HG03342 (cell line): ENCODE data around the gene IPO4.

Source experiments
- ATAC-seq: cut with Tn5 transposase; IDR thresholded peaks from one replicate; pipeline ENCODE4 v1.9.1; 2021; ENCODE audit warnings: mild to moderate bottlenecking, moderate library complexity; ENCODE audit not compliant: unreplicated experiment

Gene IPO4

DNA sequence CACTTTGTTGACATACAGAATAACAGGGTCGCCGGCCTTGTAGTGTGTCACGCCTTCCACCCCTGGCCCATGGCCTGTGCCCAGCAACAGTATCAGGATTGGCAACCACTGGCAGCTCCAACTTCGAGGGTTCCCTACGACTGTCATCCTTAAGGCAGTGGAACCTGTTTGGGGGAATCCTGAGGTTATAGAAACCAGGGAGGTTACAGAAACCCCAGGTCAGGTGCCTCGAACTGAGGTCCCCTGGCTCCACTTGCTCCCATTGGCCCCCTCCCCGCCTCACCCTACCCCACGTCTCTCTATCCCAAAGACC lies 6.2 kb upstream of the IPO4 start:
- ATAC-seq = no peak

DNA sequence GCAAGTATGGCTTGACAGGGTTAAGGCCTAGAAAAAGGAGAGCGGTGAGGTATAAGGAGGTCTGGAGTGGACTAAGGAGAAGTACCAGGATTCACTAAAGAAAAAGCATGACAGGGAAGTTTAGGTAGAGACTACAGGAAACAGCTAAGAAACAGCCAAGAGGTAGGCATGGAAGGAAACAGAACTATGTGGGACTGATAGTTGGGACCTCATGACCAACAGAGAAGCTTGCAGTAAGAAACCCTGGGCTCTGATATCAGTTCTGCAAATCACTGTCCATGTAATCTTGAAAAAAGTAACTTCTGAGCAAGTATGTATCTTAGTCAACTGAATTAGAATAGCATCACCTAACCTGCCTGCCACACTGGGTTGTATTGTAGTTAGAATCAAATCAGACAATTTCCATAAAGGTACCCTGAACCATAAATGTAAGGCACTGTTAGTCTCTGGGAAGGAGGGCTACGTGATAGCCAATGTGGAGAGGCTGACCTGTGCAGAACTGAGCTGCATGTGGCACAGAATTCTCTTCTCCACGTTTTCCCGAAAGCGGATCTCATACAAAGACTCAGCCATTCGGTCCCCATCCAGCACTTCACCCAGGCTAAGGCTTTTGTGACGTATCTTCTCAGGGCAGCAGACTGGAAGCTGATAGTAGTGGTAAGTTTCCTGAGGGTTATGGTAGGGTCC lies 5.7 kb upstream of the IPO4 start:
- ATAC-seq = no peak

DNA sequence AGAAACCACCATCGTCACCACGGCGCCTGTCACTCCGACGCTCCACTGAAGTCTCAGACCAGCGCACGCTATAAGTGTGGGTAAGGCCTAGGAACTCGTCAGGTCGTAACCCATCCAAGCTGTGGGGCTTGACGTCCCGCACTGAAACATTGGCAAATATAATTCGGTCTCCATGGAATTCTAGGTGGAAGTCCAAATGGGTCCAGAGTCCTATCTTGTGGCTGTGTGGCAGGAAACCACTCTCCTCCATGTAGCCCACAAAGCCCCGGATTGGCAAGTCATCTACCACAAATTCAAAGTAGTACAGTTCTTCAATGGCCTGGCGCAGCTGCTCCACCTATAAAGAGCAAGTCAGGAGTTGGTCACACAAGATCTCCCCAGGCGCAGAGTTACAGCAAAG lies 4.3 kb upstream of the IPO4 start:
- ATAC-seq = no peak

DNA sequence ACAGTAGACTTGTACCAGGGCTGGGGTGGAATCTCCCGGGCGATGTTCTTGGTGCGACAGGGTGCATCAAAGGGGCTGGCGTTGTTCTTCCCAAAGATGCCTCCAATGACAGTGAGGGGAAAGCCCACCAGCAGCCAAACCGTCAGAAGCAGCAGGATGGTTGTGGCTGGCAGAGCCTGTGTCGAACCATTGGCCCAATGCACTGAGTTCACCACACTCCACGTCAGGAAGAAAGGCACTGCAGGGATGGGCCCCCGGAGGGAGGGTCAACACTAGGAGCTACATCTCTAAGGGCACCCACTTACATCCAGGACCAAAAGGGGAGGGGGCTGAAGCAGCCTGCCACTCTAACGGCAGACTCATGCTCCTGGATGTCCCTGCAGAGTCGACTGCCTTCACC lies 1.8 kb upstream of the IPO4 start:
- no peak for ATAC-seq

DNA sequence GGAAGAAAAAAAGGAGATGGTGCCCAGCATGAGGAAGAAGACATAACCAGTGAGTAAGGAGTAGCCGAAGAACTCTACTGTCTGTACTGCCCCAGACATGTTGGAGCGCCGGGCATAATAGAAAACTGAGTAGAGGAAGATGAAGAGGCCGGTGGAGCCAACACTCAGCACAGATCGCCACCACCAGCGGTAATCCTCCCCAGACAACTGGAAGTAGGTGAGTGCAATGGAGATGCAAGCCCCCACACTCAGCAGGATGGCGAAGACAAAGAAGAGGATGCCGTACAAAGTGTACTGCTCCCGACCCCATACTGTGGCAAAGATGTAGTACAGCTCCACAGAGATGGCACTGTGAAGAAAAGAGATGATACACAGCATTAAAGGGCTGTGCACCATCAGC lies 844 bp upstream of the IPO4 start:
- no peak for ATAC-seq

DNA sequence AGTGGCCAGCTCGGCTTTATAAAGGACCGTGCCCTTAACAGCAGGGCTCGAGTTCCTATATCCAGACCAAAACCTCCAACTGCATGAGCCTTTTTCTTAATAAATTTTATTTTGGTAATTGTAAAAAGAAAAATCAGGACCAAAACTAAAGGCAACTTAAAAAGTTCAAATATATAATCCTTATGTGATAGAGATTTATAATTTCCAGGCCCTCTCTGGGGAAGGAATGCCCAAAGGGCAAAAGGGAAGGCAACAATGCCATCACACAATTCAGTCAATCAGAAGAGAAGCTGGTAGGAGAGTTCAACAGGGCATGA lies 401 bp upstream of the IPO4 start:
- ATAC-seq = no peak

DNA sequence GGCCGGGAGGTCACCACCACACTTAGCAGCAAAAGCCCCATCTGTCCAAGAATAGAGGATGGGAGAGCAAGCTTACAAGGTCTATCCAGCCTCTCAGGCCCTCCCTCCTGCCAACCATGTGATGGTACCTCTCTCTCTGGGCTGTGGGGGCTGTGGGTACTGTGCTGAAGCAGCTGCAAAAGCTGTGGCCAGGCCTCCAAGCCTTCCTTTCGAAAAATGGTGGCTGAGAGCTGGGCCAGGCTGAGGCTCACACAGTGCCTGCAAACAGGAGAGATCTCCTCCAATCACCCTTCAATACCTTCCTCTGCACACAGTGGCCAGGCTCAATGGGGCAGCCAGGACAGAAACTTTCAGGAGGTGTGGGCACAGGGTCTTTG lies 1.1 kb downstream of the IPO4 start:
- no peak for ATAC-seq

DNA sequence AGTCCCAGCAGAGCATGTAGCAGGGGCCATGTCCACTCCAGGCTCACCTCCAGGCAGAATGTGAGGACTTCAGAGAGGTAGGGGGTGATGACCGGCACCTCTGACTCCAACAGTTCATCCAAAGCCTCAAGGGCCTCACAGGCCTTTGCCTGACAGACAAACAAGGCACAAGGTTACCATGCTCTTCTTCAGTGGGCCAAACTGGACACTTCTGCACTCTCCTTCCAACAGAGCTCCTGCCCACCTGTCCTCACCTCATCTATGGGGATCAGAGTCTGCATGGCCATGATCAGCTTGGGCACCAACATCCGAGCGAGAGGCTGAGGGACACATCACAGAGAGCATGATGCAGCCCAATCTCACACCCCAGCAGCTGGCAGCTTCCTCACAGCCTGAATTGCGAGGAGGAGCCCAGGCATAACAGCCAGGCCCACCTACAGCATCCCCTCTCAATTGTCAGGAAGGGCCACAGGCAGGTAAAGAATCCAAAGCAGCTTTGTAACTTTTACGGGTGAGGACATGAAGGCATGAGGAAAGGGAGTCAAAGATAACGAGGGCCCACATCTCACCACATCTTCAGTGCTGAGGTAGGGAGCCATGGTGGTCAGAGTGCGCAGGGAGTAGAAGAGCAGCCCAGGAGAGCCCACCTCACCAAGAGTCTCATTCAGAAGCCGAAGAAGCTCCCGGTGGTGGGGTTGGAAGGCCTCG lies 1.6 kb downstream of the IPO4 start:
- ATAC-seq = no peak

DNA sequence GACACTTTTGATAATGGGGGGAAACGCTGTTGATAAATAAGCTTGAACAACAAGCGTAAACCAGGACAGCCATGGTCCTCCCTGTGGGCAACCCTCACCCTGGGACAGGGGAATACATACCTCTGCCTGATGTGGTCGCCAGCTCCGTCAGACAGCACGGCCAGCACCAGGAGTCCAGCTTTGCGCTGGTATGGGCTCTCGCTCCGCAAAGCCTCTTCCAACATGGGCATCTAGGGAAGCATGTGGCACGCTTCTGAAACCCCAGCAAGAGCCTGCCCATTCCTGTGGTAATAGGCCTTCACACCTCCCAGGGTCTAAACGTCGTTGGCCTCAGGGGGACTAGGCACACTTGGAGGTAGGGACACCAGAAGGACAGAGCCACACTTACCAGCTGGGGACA lies 2.9 kb downstream of the IPO4 start:
- ATAC-seq = no peak

DNA sequence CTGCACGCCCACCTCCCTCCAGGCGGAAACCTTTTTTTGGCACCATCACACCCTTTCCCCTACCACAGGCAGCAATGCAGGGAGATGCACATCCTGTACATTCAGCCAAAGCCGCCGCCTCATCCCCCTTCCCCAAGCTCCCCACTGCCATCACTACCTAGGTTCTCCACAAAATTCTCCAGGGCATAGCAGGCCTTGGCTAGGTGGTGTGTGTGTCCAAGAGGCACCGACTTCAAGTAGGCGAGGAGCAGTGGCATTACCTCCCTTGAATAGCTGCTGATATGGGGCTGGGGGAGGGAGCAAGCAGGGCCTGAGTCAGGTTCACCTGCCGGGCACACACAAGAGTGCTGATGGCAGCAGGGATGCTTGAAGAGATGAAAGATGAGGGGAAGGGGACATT lies 3.6 kb downstream of the IPO4 start:
- ATAC-seq = no peak

DNA sequence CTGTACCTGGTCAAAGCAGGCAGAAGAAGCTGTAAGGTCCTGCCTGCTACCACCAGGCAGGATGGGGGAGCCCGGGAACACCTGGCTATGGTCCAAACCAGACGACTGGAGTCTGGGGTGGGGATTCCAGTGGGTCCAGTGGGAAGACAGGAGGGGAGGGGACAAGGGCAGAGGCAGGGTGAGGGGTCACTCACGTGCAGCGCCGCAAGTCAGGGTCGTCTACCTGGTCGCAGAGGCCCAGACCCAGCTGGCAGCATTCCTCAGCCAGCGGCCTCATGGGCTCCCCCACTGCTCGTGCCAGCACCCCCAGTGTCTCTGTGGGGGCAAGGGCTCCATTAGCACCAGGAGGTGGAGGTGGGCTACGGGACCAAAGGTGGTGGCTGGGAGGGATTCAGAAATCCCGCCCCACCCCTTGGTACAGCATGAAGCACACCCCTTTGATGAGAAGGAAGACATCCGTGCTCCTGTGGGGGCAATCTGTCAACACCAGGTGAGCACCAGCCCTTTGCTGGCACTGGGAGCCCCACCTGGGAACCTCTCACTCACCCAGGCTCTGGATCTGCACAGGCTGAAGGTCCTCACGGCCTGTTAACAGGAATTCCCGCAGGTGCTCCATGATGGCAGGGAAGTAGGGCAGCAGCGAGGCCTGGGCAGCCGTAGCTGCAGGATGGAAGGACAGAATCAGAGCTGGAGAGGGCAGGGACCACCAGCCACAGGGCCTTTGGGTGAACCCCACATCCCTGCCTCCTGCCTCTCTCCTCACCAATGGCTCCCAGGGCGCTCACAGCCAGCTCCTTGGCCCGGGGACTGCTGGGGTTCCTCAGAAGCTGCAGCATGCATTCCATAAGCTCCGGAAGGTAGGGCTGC lies 4.3 kb downstream of the IPO4 start:
- ATAC-seq = no peak

DNA sequence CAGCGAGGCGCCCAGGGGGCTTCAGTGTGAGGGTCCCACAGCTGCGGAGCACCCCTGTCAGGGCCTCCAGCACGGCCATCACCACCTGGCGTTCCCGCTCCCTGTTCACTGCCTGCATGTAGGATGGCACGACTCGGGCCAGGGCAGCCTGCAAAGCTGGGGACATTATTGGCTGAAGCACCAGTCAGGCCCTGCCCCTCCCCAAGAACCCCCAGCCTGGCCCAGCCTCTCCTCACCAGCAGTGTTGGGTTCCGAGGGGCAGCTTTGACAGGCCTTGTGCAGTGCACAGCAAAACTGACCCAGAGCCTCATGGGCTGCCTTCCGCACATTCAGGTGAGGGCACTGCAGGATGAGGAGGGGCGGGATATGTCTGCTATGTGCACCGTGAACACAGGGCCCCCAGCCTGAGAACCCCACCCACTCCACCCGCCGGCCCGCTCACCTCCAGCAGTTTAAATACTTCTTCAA lies 5.6 kb downstream of the IPO4 start:
- no peak for ATAC-seq

DNA sequence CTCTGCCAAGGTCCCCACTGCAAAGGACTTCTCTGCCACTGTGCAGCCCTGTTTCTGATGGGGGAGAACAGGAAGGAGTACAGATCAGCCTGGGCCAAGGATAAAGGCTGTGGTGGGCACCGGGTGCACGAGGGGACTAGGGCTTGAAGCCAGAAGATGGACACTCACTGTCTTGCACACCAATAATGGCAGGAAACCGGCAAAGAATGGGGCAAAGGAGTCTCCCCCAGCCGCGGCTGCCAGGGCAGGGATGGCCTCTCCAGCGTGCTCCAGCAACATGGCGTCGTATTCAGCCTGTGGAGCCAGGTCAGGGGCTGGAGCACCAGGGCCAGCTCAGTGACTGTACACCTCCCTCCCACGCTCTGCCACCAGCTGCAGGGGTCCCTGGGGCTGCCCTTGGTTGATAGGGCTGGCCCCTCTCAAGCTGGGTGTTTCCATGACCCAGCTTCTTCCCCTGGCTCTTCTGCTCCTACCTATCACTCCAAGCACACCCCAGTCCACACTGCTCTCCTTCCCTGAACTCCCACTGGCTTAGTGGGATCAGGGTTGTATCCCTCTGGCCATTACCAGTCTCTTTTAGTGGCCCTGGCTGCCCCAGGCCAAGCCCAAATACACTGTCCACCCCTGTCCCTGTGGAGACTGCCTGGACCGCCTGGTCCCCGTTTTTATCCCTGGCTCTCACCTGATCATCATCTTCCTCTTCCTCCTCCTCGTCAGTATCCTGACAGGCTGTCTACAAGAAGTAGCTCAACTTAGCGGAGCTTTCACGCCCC lies 6.3 kb downstream of the IPO4 start:
- ATAC-seq = no peak

DNA sequence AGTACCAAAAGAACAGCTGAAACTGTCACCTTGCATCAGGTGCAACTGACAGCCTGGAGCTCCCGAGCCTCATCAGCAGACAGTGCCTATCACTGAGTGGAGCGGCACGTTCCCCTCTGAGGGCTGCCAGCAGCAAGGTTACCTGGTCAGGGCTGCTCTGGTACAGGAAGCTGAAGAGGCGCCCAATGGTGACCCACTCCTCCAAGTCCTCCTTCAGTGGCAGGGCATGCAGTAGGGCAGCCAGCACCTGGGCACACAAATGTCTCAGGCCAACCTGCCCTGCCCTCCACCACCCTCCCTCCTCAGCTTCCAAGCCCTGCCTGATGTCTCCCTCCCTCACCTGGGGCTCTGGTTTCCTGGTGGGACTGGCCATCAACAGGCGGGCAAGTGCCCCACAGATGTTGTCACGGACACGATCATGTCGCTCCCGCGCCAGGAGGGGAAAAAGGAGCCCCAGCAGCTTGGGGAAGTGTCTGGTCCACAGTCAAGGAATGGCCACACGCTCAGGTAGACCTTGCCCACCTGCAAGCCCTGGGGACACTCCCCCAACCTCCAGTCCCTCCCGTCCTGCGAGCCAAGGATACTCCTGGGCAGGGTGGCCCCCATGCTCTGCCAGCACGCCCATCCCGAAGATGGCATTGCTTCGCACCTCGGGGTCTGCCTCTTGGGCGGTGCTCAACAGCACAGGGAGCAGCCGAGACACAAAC lies 7.1 kb downstream of the IPO4 start:
- ATAC-seq = no peak

DNA sequence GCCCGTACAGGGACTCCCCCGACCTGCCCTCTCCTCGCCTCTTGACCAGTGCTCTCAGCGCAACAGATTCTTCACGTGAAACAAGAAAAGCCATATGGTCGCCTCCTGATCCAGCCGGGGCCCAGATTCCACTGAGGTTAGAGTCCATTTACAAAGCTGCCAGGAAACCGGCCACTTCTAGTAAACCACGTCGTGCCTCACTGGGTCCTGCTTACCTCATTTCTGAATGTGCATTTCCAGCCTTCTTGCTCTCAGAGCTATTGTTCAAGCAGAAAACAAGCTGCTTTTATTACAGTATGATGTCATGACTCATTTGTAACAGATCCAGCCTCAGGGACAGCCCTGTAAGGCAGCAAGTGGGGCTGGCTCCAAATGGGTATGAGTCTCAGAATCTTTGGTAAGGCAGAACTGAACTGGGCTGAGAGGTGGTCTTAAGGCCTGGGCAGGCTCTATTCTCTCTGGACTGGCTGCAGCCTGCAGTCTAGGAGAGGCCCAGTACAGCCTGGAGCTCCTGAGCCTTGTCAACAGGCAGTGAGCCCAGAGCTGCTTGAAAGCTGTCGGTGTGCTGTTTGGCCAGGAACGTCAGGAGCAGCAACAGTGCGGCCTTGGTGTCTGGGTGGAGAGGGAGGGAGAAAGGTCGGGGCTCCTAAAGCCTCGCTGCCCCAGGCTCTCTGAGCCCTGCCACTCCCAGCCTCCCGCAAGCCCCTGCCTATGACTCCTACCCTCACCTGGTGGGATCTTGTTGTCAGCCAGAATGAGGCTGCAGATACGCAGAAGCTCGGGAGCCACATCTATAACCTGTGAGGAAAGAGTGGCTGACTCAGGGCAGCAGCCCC lies 8.4 kb downstream of the IPO4 start:
- no peak for ATAC-seq

DNA sequence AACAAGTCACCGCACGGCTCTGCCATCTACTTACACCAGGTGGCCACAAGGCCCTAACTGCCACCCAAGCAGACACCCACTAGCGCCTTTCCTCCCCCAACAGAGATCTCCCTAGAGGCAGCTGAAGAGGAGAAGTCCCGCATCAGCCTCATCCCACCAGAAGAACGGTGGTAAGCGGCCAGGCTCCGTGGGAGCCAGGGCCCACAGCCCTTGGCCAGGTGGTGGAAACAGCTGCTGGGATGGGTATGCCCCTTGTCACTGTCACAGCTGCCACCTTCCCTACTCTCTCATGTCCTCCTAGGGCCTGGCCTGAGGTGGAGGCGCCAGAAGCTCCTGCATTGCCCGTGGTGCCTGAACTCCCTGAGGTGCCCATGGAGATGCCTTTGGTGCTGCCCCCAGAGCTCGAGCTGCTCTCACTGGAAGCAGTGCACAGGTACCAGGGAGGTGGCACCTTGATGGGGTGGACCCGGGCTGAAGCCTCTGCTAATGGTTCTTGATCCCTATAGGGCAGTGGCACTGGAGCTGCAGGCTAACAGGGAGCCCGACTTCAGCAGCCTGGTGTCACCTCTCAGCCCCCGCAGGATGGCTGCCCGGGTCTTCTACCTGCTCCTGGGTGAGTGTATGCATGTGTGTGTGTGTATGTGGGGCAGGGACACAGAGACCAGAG lies 9.2 kb downstream of the IPO4 start:
- no peak for ATAC-seq

DNA sequence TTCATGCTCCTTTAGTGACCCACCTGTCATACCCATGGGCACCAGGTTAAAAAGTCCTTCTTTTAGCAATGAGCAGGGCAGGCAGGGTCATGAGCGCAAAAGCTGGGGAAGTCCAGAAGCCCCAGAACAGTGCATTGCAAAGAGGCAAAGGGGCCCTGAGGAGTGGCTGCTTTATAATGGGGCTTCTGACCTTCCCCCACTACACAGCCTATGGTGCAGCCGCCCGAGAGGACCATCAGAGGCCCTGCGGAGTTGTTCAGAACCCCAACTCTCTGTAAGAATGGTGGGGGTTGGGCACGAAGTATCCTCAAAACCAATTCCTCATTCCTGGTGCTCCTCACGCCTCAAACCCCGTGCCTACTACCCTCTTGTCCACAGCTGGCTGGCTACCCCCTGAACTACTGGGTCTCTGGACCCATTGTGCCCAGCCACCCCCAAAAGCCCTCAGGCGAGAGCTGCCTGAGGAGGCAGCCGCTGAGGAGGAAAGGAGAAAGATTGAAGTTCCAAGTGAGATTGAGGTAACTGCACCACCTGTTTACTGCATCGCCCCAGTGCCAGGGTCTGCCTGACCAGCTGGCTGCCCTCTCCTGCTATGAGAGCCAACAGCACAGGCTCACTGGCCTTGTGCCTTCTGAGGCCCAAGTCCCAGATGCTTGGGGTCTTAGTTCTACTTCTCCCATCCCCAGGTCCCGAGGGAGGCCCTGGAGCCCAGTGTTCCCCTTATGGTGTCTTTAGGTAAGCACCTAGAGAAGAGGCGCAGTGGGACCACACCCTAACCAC lies 10.0 kb downstream of the IPO4 start:
- no peak for ATAC-seq

DNA sequence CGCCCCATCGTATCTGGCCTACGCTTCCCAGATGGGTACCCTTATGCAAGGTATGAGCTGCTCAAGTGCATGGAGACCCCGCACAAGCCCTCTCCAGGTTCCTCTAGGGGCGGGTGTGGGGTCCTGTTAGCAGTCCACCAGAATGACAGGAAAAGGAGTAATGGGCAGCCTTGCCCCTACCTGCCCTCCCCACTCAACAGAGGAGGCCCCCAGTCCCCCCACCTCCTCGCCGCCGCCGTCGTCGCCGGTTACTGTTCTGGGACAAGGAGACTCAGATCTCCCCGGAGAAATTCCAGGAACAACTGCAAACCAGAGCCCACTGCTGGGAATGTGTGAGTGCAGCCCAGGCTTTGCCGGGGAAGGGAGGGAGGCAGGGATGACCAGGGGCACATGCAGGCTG lies 10.7 kb downstream of the IPO4 start:
- ATAC-seq = no peak
